Testis (tissue), 3 donors: ENCODE data around the gene PCDHGB6. TPM values are rescaled to one million over a fixed set of nuclear protein-coding genes. Genes with fewer than 3 reads are reported as not detected.
"Not testable (repeated sequence)": the region's sequence is repeated elsewhere in the genome, so short reads cannot be mapped to it uniquely, and the experiment has no call there.

Experiments
- DNase-seq: peaks from one replicate; pipeline ENCODE4 v3.0.0-alpha.2; 2019
- H3K27ac ChIP-seq, 2 donors: fragments of 200-600 bp; sonication (generic); one replicate each; pipeline ENCODE4 v1.5.1; 2019
- H3K27me3 ChIP-seq: fragments of 200-600 bp; sonication (generic); one replicate; pipeline ENCODE4 v1.5.1; 2019
- H3K36me3 ChIP-seq: fragments of 200-600 bp; sonication (generic); one replicate; pipeline ENCODE4 v1.5.1; 2017; ENCODE audit warnings: low read depth; ENCODE audit errors: missing control alignments
- H3K4me1 ChIP-seq: fragments of 200-600 bp; sonication (generic); one replicate; pipeline ENCODE4 v1.5.1; 2019
- H3K4me3 ChIP-seq, 2 donors: fragments of 200-600 bp; sonication (generic); one replicate each; pipeline ENCODE4 v1.5.1; 2017 to 2019
- H3K9me3 ChIP-seq: fragments of 200-600 bp; sonication (generic); one replicate; pipeline ENCODE4 v1.5.1; 2017
- POLR2A ChIP-seq: fragments of 450-650 bp; IDR thresholded peaks from one replicate; pipeline ENCODE4 v1.6.1; 2017; ENCODE audit warnings: antibody characterized with exemption, mild to moderate bottlenecking, moderate library complexity
- WGBS, 2 donors: methylation state at CpG; one replicate each; pipeline ENCODE4 v1.1.5; 2018; 5-methylcytosine and 5-hydroxymethylcytosine counted together
- intact Hi-C: fragments of 100-400 bp; cut with DNase I; formaldehyde crosslinking; loops from one replicate; pipeline ENCODE4 v1.15.1; 2023; ENCODE audit warnings: low total_unique reads
- polyA plus RNA-seq: library from polyadenylated mRNA; stranded (reverse); fragments of 350-450 nt; fragmentation: Illumina TruSeq; extraction: RNeasy Lipid Tissue Mini Kit (QIAGEN cat#74804); gene quantifications from one replicate; pipeline ENCODE4 v1.2.3, GENCODE V29; 2014; ENCODE audit warnings: low read depth, low replicate concordance; ENCODE audit not compliant: insufficient read depth
- total RNA-seq, 2 donors: library from RNA; depleted of rRNA; stranded (reverse); fragments of >200 nt; gene quantifications; one replicate each; pipeline ENCODE4 v1.2.3, GENCODE V29; 2016
- TF ChIP-seq, protein P1 (sequence below), 3 experiments: fragments of 450-650 bp in 2 of 3; fragments of 200-600 bp in 1 of 3; sonication (generic) in 1 of 3; IDR thresholded peaks; one replicate each; pipeline ENCODE4 v1.5.1; 2016 to 2019; ENCODE audit warnings: antibody characterized with exemption in 3 of 3, mild to moderate bottlenecking in 2 of 3, moderate library complexity in 1 of 3

The PCDHGB6 gene
- total and polyA plus RNA-seq, 3 donors from 2014 or later = 2.1 to 12.6 (median 9.9) TPM

DNA sequence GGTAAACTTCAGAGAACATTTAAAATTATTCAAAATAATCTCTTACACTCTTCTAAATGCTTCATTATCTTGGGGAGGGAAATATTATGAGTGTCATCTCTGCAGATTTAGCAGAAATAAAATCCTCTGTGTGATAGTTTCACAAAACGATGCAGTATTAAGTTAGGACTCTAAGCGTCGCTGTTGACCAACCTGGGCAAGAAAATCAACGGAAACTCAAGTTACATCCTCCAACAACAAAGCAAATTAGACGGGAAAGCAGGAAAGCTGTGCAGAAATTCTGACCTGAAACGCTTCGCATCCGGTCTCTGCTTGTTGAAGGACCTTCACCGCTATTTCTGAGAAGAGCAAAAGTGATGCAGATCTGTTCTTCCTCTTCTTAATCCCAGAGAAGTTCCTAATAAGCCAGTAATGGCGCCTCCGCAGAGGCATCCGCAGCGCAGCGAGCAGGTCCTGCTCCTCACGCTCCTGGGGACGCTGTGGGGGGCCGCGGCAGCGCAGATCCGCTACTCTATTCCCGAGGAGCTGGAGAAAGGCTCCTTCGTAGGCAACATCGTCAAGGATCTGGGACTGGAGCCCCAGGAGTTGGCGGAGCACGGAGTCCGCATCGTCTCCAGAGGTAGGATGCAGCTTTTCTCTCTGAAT lies 34.0 kb upstream of the PCDHGB6 start, which contains the start of gene PCDHGA6:
TSS of gene PCDHGA6 (plus strand) at position 219 of the 645 bp plus-strand sequence. CDS start at position 412, 193 bp downstream.
- no peak within 1 kb of the TSS for H3K4me3 ChIP-seq
- H3K9me3 ChIP-seq = no peaks in the 10 kb centered on the region

GRCh38 chr5:141374627-141375026 lies 33.2 kb upstream of the PCDHGB6 start:
- Histone ChIP-seq H3K27ac (no peak overlapping the region), H3K9me3 (no peaks in the 10 kb centered on the region), H3K36me3 (no peaks in the 10 kb centered on the region), H3K4me1 (no peaks in the 10 kb centered on the region), H3K4me3 (no peak overlapping the region), H3K27me3 (no peaks in the 10 kb centered on the region)
- intact Hi-C loops = no loop called here
- no peak for DNase-seq
- WGBS, 2 donors = 48% methylated on average over 12 to 14 of the region's 14 CpGs
- TF ChIP-seq, protein P1, sequence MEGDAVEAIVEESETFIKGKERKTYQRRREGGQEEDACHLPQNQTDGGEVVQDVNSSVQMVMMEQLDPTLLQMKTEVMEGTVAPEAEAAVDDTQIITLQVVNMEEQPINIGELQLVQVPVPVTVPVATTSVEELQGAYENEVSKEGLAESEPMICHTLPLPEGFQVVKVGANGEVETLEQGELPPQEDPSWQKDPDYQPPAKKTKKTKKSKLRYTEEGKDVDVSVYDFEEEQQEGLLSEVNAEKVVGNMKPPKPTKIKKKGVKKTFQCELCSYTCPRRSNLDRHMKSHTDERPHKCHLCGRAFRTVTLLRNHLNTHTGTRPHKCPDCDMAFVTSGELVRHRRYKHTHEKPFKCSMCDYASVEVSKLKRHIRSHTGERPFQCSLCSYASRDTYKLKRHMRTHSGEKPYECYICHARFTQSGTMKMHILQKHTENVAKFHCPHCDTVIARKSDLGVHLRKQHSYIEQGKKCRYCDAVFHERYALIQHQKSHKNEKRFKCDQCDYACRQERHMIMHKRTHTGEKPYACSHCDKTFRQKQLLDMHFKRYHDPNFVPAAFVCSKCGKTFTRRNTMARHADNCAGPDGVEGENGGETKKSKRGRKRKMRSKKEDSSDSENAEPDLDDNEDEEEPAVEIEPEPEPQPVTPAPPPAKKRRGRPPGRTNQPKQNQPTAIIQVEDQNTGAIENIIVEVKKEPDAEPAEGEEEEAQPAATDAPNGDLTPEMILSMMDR (IDR thresholded peaks at IDR 0.05) = no peak
- TF ChIP-seq POLR2A = no peak

More for the DNA sequence above, 34.0 kb upstream of the PCDHGB6 start, which contains the start of gene PCDHGA6:
- intact Hi-C loops = no loop called here
- no peak for TF ChIP-seq POLR2A
- TF ChIP-seq, protein P1 (IDR thresholded peaks at IDR 0.05) = peak in 2 of 3 experiments; percentile 18 to 19
- no peaks in the 10 kb centered on the region for H3K36me3 ChIP-seq
- H3K27ac ChIP-seq = no peak within 1 kb of the TSS
- DNase-seq = no peak
- no peaks in the 10 kb centered on the region for H3K27me3 ChIP-seq
- H3K4me1 ChIP-seq = no peaks in the 10 kb centered on the region
- WGBS, 2 donors = 9 to 12% methylated on average over 23 to 27 of the region's 27 CpGs

- peak; percentile 65 for DNase-seq
- H3K27me3 ChIP-seq, intact Hi-C loops, H3K4me3 ChIP-seq, H3K4me1 ChIP-seq, H3K9me3 ChIP-seq, H3K36me3 ChIP-seq, H3K27ac ChIP-seq: not testable (repeated sequence)
- WGBS, 2 donors = 44% methylated on average over 38 of the region's 48 CpGs; no CpG with 5 or more reads in 1 of the 2 donors
Measured at GRCh38 chr5:141375444-141376155, 32.2 kb upstream of the PCDHGB6 start.

GRCh38 chr5:141382469-141383294 lies 25.1 kb upstream of the PCDHGB6 start, which contains the start of gene PCDHGA7:
TSS of gene PCDHGA7 (plus strand) at chr5:141382742. CDS start at chr5:141382900, 158 bp downstream.
- Histone ChIP-seq H3K4me3 (peak within 1 kb of the TSS; percentile 16 to 48), H3K27me3 (no peaks in the 10 kb centered on the region), H3K27ac (no peak within 1 kb of the TSS), H3K36me3 (no peaks in the 10 kb centered on the region), H3K4me1 (no peaks in the 10 kb centered on the region), H3K9me3 (no peaks in the 10 kb centered on the region)
- no peak for TF ChIP-seq POLR2A
- TF ChIP-seq, protein P1 (IDR thresholded peaks at IDR 0.05) = peak in 1 of 3 experiments; percentile 19
- 9% methylated on average over 22 to 37 of the region's 37 CpGs for WGBS, 2 donors
- intact Hi-C loops = no loop called here
- DNase-seq = no peak

DNA sequence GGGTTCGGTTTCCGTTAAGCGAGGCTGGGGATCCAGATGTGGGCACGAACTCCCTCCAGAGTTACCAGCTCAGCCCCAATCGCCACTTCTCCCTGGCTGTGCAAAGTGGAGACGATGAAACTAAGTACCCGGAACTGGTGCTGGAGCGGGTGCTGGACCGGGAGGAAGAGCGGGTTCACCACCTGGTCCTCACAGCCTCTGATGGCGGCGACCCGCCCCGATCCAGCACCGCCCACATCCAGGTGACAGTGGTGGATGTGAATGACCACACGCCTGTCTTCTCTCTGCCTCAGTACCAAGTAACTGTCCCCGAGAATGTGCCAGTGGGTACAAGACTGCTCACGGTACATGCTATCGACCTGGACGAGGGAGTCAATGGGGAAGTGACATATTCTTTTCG lies 24.5 kb upstream of the PCDHGB6 start:
- Histone ChIP-seq H3K36me3 (no peaks in the 10 kb centered on the region), H3K27ac (no peak overlapping the region), H3K27me3 (no peaks in the 10 kb centered on the region), H3K4me3 (peak overlapping the region in 1 of 2 donors; percentile 48), H3K9me3 (no peaks in the 10 kb centered on the region), H3K4me1 (no peaks in the 10 kb centered on the region)
- 24 to 32% methylated on average over 20 to 21 of the region's 21 CpGs for WGBS, 2 donors
- TF ChIP-seq, protein P1 (IDR thresholded peaks at IDR 0.05) = no peak
- TF ChIP-seq POLR2A = no peak
- intact Hi-C loops = no loop called here
- no peak for DNase-seq
